ENCODE measurements around the gene GBA2. TPM values are rescaled to one million over a fixed set of nuclear protein-coding genes. Genes with fewer than 3 reads are reported as not detected.

GBA2 gene
- total and polyA plus RNA-seq, 9 donors: 27.8 to 73.2 (median 44.5) TPM

GRCh38 chr9:35792826-35793225 lies 43.8 kb upstream of the GBA2 start:
- no peaks in the 10 kb centered on the region for H3K36me3 ChIP-seq
- 75 to 82% (median 80%) methylated on average over 14 of the region's 14 CpGs for WGBS, 3 donors
- intact Hi-C loops (cut with DNase I): loop anchor here (1.0 to 10.0 kb wide), 5 partner anchors 89 to 154 kb away; no protein-coding TSS in a partner anchor
- peak overlapping the region; percentile 33 for H3K4me3 ChIP-seq
- DNase-seq: no peak
- H3K27me3 ChIP-seq: no peaks in the 10 kb centered on the region
- no peaks in the 10 kb centered on the region for H3K9me3 ChIP-seq
- peaks cover 7% of the 10 kb centered on the region for H3K4me1 ChIP-seq (ENCODE audit: insufficient read depth)
- no peak for TF ChIP-seq EP300 (IDR thresholded peaks at IDR 0.05)
- TF ChIP-seq CTCF (IDR thresholded peaks at IDR 0.05): no peak
- no peak for TF ChIP-seq POLR2A (IDR thresholded peaks at IDR 0.05)
- H3K27ac ChIP-seq: no peak overlapping the region

GRCh38 chr9:35792024-35792813 lies 43.2 kb upstream of the GBA2 start:
- Histone ChIP-seq H3K27me3 (no peaks in the 10 kb centered on the region), H3K27ac (peak overlapping the region in 1 of 2 donors; percentile 67), H3K9me3 (no peaks in the 10 kb centered on the region), H3K36me3 (no peaks in the 10 kb centered on the region), H3K4me3 (peak overlapping the region; percentile 33), H3K4me1 (ENCODE audit: insufficient read depth) (peaks cover 7% of the 10 kb centered on the region)
- 63 to 67% (median 66%) methylated on average over 34 of the region's 34 CpGs for WGBS, 3 donors
- peak in 4 of 5 donors; percentile 27 to 55 (median 46) for DNase-seq
- intact Hi-C loops (cut with DNase I): loop anchor here (1.0 to 10.0 kb wide), 5 partner anchors 90 to 155 kb away; no protein-coding TSS in a partner anchor
- TF ChIP-seq EP300 (IDR thresholded peaks at IDR 0.05) (no peak), POLR2A (IDR thresholded peaks at IDR 0.05) (no peak), CTCF (IDR thresholded peaks at IDR 0.05) (no peak)

GRCh38 chr9:35791297-35791921 lies 42.4 kb upstream of the GBA2 start, which contains the start of gene NPR2:
TSS of gene NPR2 (plus strand) at chr9:35791591. CDS start at chr9:35792409, 818 bp downstream.
- H3K27me3 ChIP-seq: no peaks in the 10 kb centered on the region
- 2 to 3% (median 3%) methylated on average over 20 to 64 of the region's 64 CpGs for WGBS, 3 donors
- intact Hi-C loops (cut with DNase I): loop anchor here in 3 of 4 donors (5.0 to 10.0 kb wide), 4 partner anchors 91 to 156 kb away; no protein-coding TSS in a partner anchor
- peak within 1 kb of the TSS; percentile 41 to 67 for H3K27ac ChIP-seq
- peak within 1 kb of the TSS; percentile 33 for H3K4me3 ChIP-seq
- DNase-seq: peak; percentile 58 to 81 (median 69)
- H3K36me3 ChIP-seq: no peaks in the 10 kb centered on the region
- H3K4me1 ChIP-seq (ENCODE audit: insufficient read depth): peaks cover 7% of the 10 kb centered on the region
- TF ChIP-seq EP300 (IDR thresholded peaks at IDR 0.05) (no peak), CTCF (IDR thresholded peaks at IDR 0.05) (peak in 1 of 3 donors; percentile 9), POLR2A (IDR thresholded peaks at IDR 0.05) (no peak)
- H3K9me3 ChIP-seq: no peaks in the 10 kb centered on the region
